H9 (cell line): ENCODE results near the gene SETD4. TPM values are rescaled to one million over a fixed set of nuclear protein-coding genes. Genes with fewer than 3 reads are reported as not detected.

Source experiments
- DNase-seq: peaks from one replicate; pipeline ENCODE4 v3.0.0-alpha.2; 2017
- H2AFZ ChIP-seq: one replicate; pipeline ENCODE4 v1.6.1; 2013; ENCODE audit warnings: mild to moderate bottlenecking, low read length, control low read depth, moderate library complexity
- H2AK5ac ChIP-seq: 2 replicates; pipeline ENCODE4 v1.6.1; 2013; ENCODE audit warnings: low read length, control low read depth, mixed read lengths; ENCODE audit not compliant: insufficient read length
- H2BK120ac ChIP-seq: one replicate; pipeline ENCODE4 v1.6.1; 2013; ENCODE audit warnings: low read depth, mild to moderate bottlenecking, low read length, control low read depth, inconsistent platforms; ENCODE audit not compliant: poor library complexity, severe bottlenecking
- H2BK12ac ChIP-seq: 2 replicates; pipeline ENCODE4 v1.6.1; 2013; ENCODE audit warnings: low read length, control low read depth, mixed read lengths, low read depth; ENCODE audit not compliant: insufficient read length
- H2BK15ac ChIP-seq: 2 replicates; pipeline ENCODE4 v1.6.1; 2013; ENCODE audit warnings: low read depth, low read length, control low read depth
- H2BK20ac ChIP-seq: one replicate; pipeline ENCODE4 v1.6.1; 2013; ENCODE audit warnings: low read depth, mild to moderate bottlenecking, low read length, control low read depth, inconsistent platforms; ENCODE audit not compliant: poor library complexity, severe bottlenecking
- H2BK5ac ChIP-seq: 2 replicates; pipeline ENCODE4 v1.6.1; 2013; ENCODE audit warnings: low read length, control low read depth, mixed read lengths; ENCODE audit not compliant: insufficient read length
- H3K14ac ChIP-seq: 2 replicates; pipeline ENCODE4 v1.6.1; 2013; ENCODE audit warnings: low read length, control low read depth; ENCODE audit not compliant: insufficient read depth
- H3K18ac ChIP-seq: 2 replicates; pipeline ENCODE4 v1.6.1; 2013; ENCODE audit warnings: low read depth, mild to moderate bottlenecking, mixed read lengths, low read length, control low read depth; ENCODE audit not compliant: insufficient read length
- H3K23ac ChIP-seq: 2 replicates; pipeline ENCODE4 v1.6.1; 2013; ENCODE audit warnings: low read length, control low read depth, mixed read lengths, low read depth; ENCODE audit not compliant: insufficient read length
- H3K23me2 ChIP-seq: 2 replicates; pipeline ENCODE4 v1.6.1; 2013; ENCODE audit warnings: low read depth, mild to moderate bottlenecking, mixed read lengths, low read length, control low read depth; ENCODE audit not compliant: insufficient read length, poor library complexity, severe bottlenecking
- H3K27ac ChIP-seq: 2 replicates; pipeline ENCODE4 v1.5.1; 2013; ENCODE audit warnings: low read length, control low read depth, mixed read lengths, low read depth; ENCODE audit not compliant: insufficient read length
- H3K27me3 ChIP-seq: 2 replicates; pipeline ENCODE4 v1.6.1; 2013; ENCODE audit warnings: low read length, control low read depth, inconsistent platforms; ENCODE audit not compliant: insufficient read depth
- H3K4ac ChIP-seq: 2 replicates; pipeline ENCODE4 v1.6.1; 2013; ENCODE audit warnings: low read depth, mild to moderate bottlenecking, control low read depth, inconsistent platforms, low read length, moderate library complexity
- H3K4me1 ChIP-seq: 2 replicates; pipeline ENCODE4 v1.6.1; 2013; ENCODE audit warnings: low read length, control low read depth, inconsistent platforms; ENCODE audit not compliant: insufficient read depth
- H3K4me2 ChIP-seq: 2 replicates; pipeline ENCODE4 v1.6.1; 2013; ENCODE audit warnings: low read length, control low read depth, mixed read lengths; ENCODE audit not compliant: insufficient read length, insufficient read depth
- H3K56ac ChIP-seq: 2 replicates; pipeline ENCODE4 v1.6.1; 2013; ENCODE audit warnings: low read depth, mild to moderate bottlenecking, mixed read lengths, low read length, control low read depth; ENCODE audit not compliant: insufficient read length
- H3K79me1 ChIP-seq: 2 replicates; pipeline ENCODE4 v1.6.1; 2013; ENCODE audit warnings: low read depth, mild to moderate bottlenecking, moderate library complexity, low read length, control low read depth, inconsistent platforms; ENCODE audit not compliant: insufficient read depth, poor library complexity, severe bottlenecking
- H3K79me2 ChIP-seq: 2 replicates; pipeline ENCODE4 v1.6.1; 2013; ENCODE audit warnings: low read length, control low read depth, inconsistent platforms; ENCODE audit not compliant: insufficient read depth
- H3K9ac ChIP-seq: 2 replicates; pipeline ENCODE4 v1.6.1; 2013; ENCODE audit warnings: low read length, control low read depth, mixed read lengths; ENCODE audit not compliant: insufficient read length; ENCODE audit errors: extremely low read depth
- H3K9me3 ChIP-seq: one replicate; pipeline ENCODE4 v1.6.1; 2013; ENCODE audit warnings: low read depth, low read length, inconsistent platforms; ENCODE audit not compliant: control insufficient read depth
- H3T11ph ChIP-seq: one replicate; pipeline ENCODE4 v1.6.1; 2013; ENCODE audit warnings: mild to moderate bottlenecking, low read length, control low read depth, inconsistent platforms
- H4K20me1 ChIP-seq: one replicate; pipeline ENCODE4 v1.6.1; 2013; ENCODE audit not compliant: control insufficient read depth, insufficient read length, insufficient read depth
- H4K5ac ChIP-seq: 2 replicates; pipeline ENCODE4 v1.6.1; 2013; ENCODE audit warnings: low read depth, mild to moderate bottlenecking, mixed read lengths, low read length, control low read depth; ENCODE audit not compliant: insufficient read length
- H4K8ac ChIP-seq: replicated peaks from 2 replicates; pipeline ENCODE4 v1.6.1; 2013; ENCODE audit warnings: low read length, control low read depth, mixed read lengths, low read depth; ENCODE audit not compliant: insufficient read length
- H4K91ac ChIP-seq: 2 replicates; pipeline ENCODE4 v1.6.1; 2013; ENCODE audit warnings: low read depth, mild to moderate bottlenecking, moderate library complexity, mixed read lengths, low read length, control low read depth; ENCODE audit not compliant: insufficient read length
- H3K27ac Mint-ChIP-seq, 3 experiments: 2 replicates in 2 of 3; 3 replicates in 1 of 3; pipeline ENCODE4 v1.8.0; 2020 to 2021; ENCODE audit warnings: mixed read lengths in 3 of 3, mild to moderate bottlenecking in 1 of 3, moderate library complexity in 1 of 3
- H3K27me3 Mint-ChIP-seq: 2 replicates; pipeline ENCODE4 v1.8.0; 2021; ENCODE audit warnings: low read depth, mild to moderate bottlenecking, moderate library complexity, mixed read lengths
- H3K36me3 Mint-ChIP-seq, 3 experiments: 2 replicates in 2 of 3; 3 replicates in 1 of 3; pipeline ENCODE4 v1.8.0; 2020 to 2021; ENCODE audit warnings: low read depth in 3 of 3, mixed read lengths in 3 of 3; ENCODE audit not compliant: insufficient read depth in 1 of 3
- H3K4me1 Mint-ChIP-seq, 2 experiments: 2 replicates each; pipeline ENCODE4 v1.8.0; 2020; ENCODE audit warnings: mixed read lengths in 2 of 2
- H3K4me3 Mint-ChIP-seq, 2 experiments: 2 replicates in 1 of 2; 3 replicates in 1 of 2; pipeline ENCODE4 v1.8.0; 2020 to 2021; ENCODE audit warnings: mild to moderate bottlenecking in 2 of 2, mixed read lengths in 2 of 2, moderate library complexity in 1 of 2
- H3K9me3 Mint-ChIP-seq, 2 experiments: 2 replicates in 1 of 2; 3 replicates in 1 of 2; pipeline ENCODE4 v1.8.0; 2020; ENCODE audit warnings: mild to moderate bottlenecking in 2 of 2, mixed read lengths in 2 of 2, moderate library complexity in 1 of 2
- CTCF ChIP-seq: fragments of 200-600 bp; sonication (generic); conservative IDR thresholded peaks from 3 replicates; pipeline ENCODE4 v1.8.0; 2021; ENCODE audit warnings: antibody characterized with exemption, mild to moderate bottlenecking
- WGBS: extraction: QIAGEN DNeasy Blood & Tissue Kit; methylation state at CpG from one replicate; pipeline ENCODE4 v1.1.7; 2013; ENCODE audit warnings: missing lambda C conversion rate, low lambda C conversion rate, mixed read lengths; ENCODE audit not compliant: insufficient read length; ENCODE audit errors: extremely low coverage; 5-methylcytosine and 5-hydroxymethylcytosine counted together
- total RNA-seq: library from RNA; stranded (reverse); gene quantifications from 2 replicates; pipeline ENCODE4 v1.2.1, GENCODE V29; 2021

The SETD4 gene
- total RNA-seq, 1 experiment from 2014 or later = 52.5 TPM

GRCh38 chr21:36005018-36005417, 55.3 kb downstream of the SETD4 start:
- no peak for DNase-seq
- TF ChIP-seq CTCF = no peak
- H3K9me3 Mint-ChIP-seq = peaks cover 16% of the 10 kb centered on the region in 2 experiments
- H2BK5ac ChIP-seq = no peak overlapping the region
- no CpG with 5 or more reads among the region's 17 CpGs for WGBS
- no peaks in the 10 kb centered on the region; the same call in 1 of the 2 replicates for H3K27me3 Mint-ChIP-seq
- no peak overlapping the region for H2BK120ac ChIP-seq
- H3K4me2 ChIP-seq = no peak overlapping the region
- H3K4me3 Mint-ChIP-seq = no peak overlapping the region
- no peaks in the 10 kb centered on the region for H3K27me3 ChIP-seq
- peaks cover 5% of the 10 kb centered on the region for H3K9me3 ChIP-seq
- no peaks in the 10 kb centered on the region for H3K79me2 ChIP-seq
- H3K27ac Mint-ChIP-seq = no peak overlapping the region
- H2BK12ac ChIP-seq = no peak overlapping the region
- no peak overlapping the region for H3T11ph ChIP-seq
- no peak overlapping the region for H3K14ac ChIP-seq
- no peak overlapping the region for H4K8ac ChIP-seq
- no peak overlapping the region for H2BK20ac ChIP-seq
- H3K79me1 ChIP-seq = no peaks in the 10 kb centered on the region
- H3K18ac ChIP-seq = no peak overlapping the region
- no peak overlapping the region for H4K91ac ChIP-seq
- no peaks in the 10 kb centered on the region for H3K23me2 ChIP-seq
- no peak overlapping the region for H3K56ac ChIP-seq
- no peaks in the 10 kb centered on the region for H3K4me1 ChIP-seq
- no peak overlapping the region for H3K9ac ChIP-seq
- H3K27ac ChIP-seq = no peak overlapping the region
- H4K20me1 ChIP-seq = no peaks in the 10 kb centered on the region
- H2BK15ac ChIP-seq = no peak overlapping the region
- peaks cover 5 to 13% (median 9%) of the 10 kb centered on the region in 3 experiments; a peak in 3 of 7 replicates for H3K36me3 Mint-ChIP-seq
- no peak overlapping the region for H3K4ac ChIP-seq
- H4K5ac ChIP-seq = no peak overlapping the region
- no peak overlapping the region for H2AK5ac ChIP-seq
- H2AFZ ChIP-seq = no peak overlapping the region
- no peak overlapping the region for H3K23ac ChIP-seq
- no peaks in the 10 kb centered on the region; a peak in 1 of 4 replicates for H3K4me1 Mint-ChIP-seq
